GM23338 (cell line): ENCODE results near the gene SCUBE2. TPM values are rescaled to one million over a fixed set of nuclear protein-coding genes. Genes with fewer than 3 reads are reported as not detected.

ENCODE experiments used
- ATAC-seq: fragments of 200-7000 bp; cut with Tn5 transposase; 3 replicates; pipeline ENCODE4 v1.9.1; 2020
- DNase-seq: peaks from one replicate; pipeline ENCODE4 v3.0.0-alpha.2; 2015; ENCODE audit warnings: low spot score
- H2AFZ ChIP-seq: fragments of 200-600 bp; sonication (generic); 2 replicates; pipeline ENCODE4 v1.8.0; 2016; ENCODE audit warnings: antibody characterized with exemption, mild to moderate bottlenecking, moderate library complexity
- H3F3A ChIP-seq: fragments of 200-600 bp; sonication (generic); replicated peaks from 2 replicates; pipeline ENCODE4 v1.8.0; 2017; ENCODE audit warnings: antibody characterized with exemption, mixed run types, low read depth
- H3K27ac ChIP-seq: fragments of 200-600 bp; sonication (generic); 2 replicates; pipeline ENCODE4 v1.6.1; 2016; ENCODE audit warnings: low read depth
- H3K27me3 ChIP-seq: fragments of 200-600 bp; sonication (generic); 2 replicates; pipeline ENCODE4 v1.8.0; 2016; ENCODE audit warnings: mild to moderate bottlenecking, mixed run types, moderate library complexity; ENCODE audit not compliant: insufficient read depth
- H3K36me3 ChIP-seq: fragments of 200-600 bp; sonication (generic); 2 replicates; pipeline ENCODE4 v1.8.0; 2016; ENCODE audit warnings: mild to moderate bottlenecking; ENCODE audit not compliant: insufficient read depth
- H3K4me1 ChIP-seq: fragments of 200-600 bp; sonication (generic); 2 replicates; pipeline ENCODE4 v1.8.0; 2016; ENCODE audit warnings: mild to moderate bottlenecking, moderate library complexity; ENCODE audit not compliant: insufficient read depth
- H3K4me2 ChIP-seq: fragments of 200-600 bp; sonication (generic); 2 replicates; pipeline ENCODE4 v1.7.1; 2017; ENCODE audit warnings: mixed run types
- H3K4me3 ChIP-seq: fragments of 200-600 bp; sonication (generic); 2 replicates; pipeline ENCODE4 v1.6.1; 2016; ENCODE audit warnings: mixed run types
- H3K79me2 ChIP-seq: fragments of 200-600 bp; sonication (generic); replicated peaks from 2 replicates; pipeline ENCODE4 v1.8.0; 2017; ENCODE audit warnings: mild to moderate bottlenecking; ENCODE audit not compliant: insufficient read depth
- H3K9me2 ChIP-seq: fragments of 200-600 bp; sonication (generic); 2 replicates; pipeline ENCODE4 v1.8.0; 2017; ENCODE audit not compliant: insufficient read depth
- H4K20me1 ChIP-seq: fragments of 200-600 bp; sonication (generic); replicated peaks from 2 replicates; pipeline ENCODE4 v1.8.0; 2017; ENCODE audit warnings: mild to moderate bottlenecking; ENCODE audit not compliant: insufficient read depth
- H3K27ac Mint-ChIP-seq: 2 replicates; pipeline ENCODE4 v1.8.0; 2020; ENCODE audit warnings: inconsistent platforms, mild to moderate bottlenecking, moderate library complexity, mixed read lengths
- H3K27me3 Mint-ChIP-seq: 3 replicates; pipeline ENCODE4 v1.8.0; 2022; ENCODE audit warnings: low read depth, mild to moderate bottlenecking, moderate library complexity, mixed read lengths, inconsistent platforms; ENCODE audit not compliant: insufficient read depth, poor library complexity
- H3K36me3 Mint-ChIP-seq: 3 replicates; pipeline ENCODE4 v1.8.0; 2021; ENCODE audit warnings: low read depth, mild to moderate bottlenecking, inconsistent platforms, moderate library complexity, mixed read lengths
- H3K4me1 Mint-ChIP-seq: 3 replicates; pipeline ENCODE4 v1.8.0; 2020; ENCODE audit warnings: mild to moderate bottlenecking, inconsistent platforms, mixed read lengths
- H3K4me3 Mint-ChIP-seq: 3 replicates; pipeline ENCODE4 v1.8.0; 2021; ENCODE audit warnings: moderate library complexity, mild to moderate bottlenecking, inconsistent platforms, mixed read lengths
- H3K9me3 Mint-ChIP-seq: 3 replicates; pipeline ENCODE4 v1.8.0; 2020; ENCODE audit warnings: moderate library complexity, mild to moderate bottlenecking, inconsistent platforms, mixed read lengths
- ETS1 ChIP-seq: IDR thresholded peaks from 2 replicates; pipeline ENCODE4 v1.6.1; 2016; ENCODE audit warnings: antibody characterized with exemption
- EZH2 ChIP-seq: fragments of 200-600 bp; sonication (generic); IDR thresholded peaks from one replicate; pipeline ENCODE4 v1.8.0; 2017; ENCODE audit warnings: antibody characterized with exemption, mild to moderate bottlenecking, low read depth; ENCODE audit not compliant: unreplicated experiment
- EZH2phosphoT487 ChIP-seq: fragments of 200-600 bp; sonication (generic); IDR thresholded peaks from one replicate; pipeline ENCODE4 v1.8.1; 2018; ENCODE audit warnings: antibody characterized with exemption; ENCODE audit not compliant: unreplicated experiment
- JUNB ChIP-seq: IDR thresholded peaks from one replicate; pipeline ENCODE4 v1.6.1; 2016; ENCODE audit warnings: antibody characterized with exemption; ENCODE audit not compliant: unreplicated experiment
- NANOG ChIP-seq: IDR thresholded peaks from 2 replicates; pipeline ENCODE4 v1.6.1; 2016; ENCODE audit warnings: antibody characterized with exemption, borderline replicate concordance
- POLR2AphosphoS5 ChIP-seq: IDR thresholded peaks from 2 replicates; pipeline ENCODE4 v1.6.1; 2016; ENCODE audit warnings: antibody characterized with exemption, low read depth
- REST ChIP-seq: IDR thresholded peaks from one replicate; pipeline ENCODE4 v1.6.1; 2018; ENCODE audit warnings: antibody characterized with exemption; ENCODE audit not compliant: unreplicated experiment
- STAT1 ChIP-seq: IDR thresholded peaks from one replicate; pipeline ENCODE4 v1.6.1; 2016; ENCODE audit warnings: antibody characterized with exemption; ENCODE audit not compliant: unreplicated experiment
- ZNF331 ChIP-seq: fragments of 250-450 bp; sonication (Bioruptor Pico); IDR thresholded peaks from 2 replicates; pipeline ENCODE4 v1.5.0; 2020; ENCODE audit warnings: low read depth, mild to moderate bottlenecking, moderate library complexity
- ZNF462 ChIP-seq: fragments of 250-450 bp; sonication (Bioruptor Pico); IDR thresholded peaks from 2 replicates; pipeline ENCODE4 v1.5.0; 2020; ENCODE audit warnings: mild to moderate bottlenecking, moderate library complexity
- polyA plus RNA-seq: library from polyadenylated mRNA; unstranded; fragments of >200 nt; fragmentation: Nextera tagmentation; extraction: Ambion mirVana; gene quantifications from 2 replicates; pipeline ENCODE4 v1.2.1, GENCODE V29; 2016
- total RNA-seq: library from RNA; depleted of rRNA; stranded (reverse); fragments of >200 nt; shearing (Covaris generic); gene quantifications from 2 replicates; pipeline ENCODE4 v1.2.3, GENCODE V29; 2014

Gene SCUBE2
- total and polyA plus RNA-seq, 2 experiments from 2014 or later, result 0.47 to 0.63 TPM

- no peaks in the 10 kb centered on the region for H3K27me3 ChIP-seq
- H3K79me2 ChIP-seq, result no peaks in the 10 kb centered on the region
- no peak for TF ChIP-seq ZNF331 (CRISPR knock-in tag)
- Mint-ChIP-seq H3K4me1 (no peaks in the 10 kb centered on the region), H3K27me3 (peaks cover 2% of the 10 kb centered on the region), H3K27ac (no peak overlapping the region), H3K36me3 (no peaks in the 10 kb centered on the region), H3K9me3 (no peaks in the 10 kb centered on the region), H3K4me3 (no peak overlapping the region)
- H2AFZ ChIP-seq, result no peak overlapping the region
- no peaks in the 10 kb centered on the region for H3K4me1 ChIP-seq
- no peak for ATAC-seq
- no peak for DNase-seq
- H3K9me2 ChIP-seq, result no peaks in the 10 kb centered on the region
- H3K27ac ChIP-seq, result no peak overlapping the region
- H3F3A ChIP-seq, result no peaks in the 10 kb centered on the region
- no peak overlapping the region for H3K4me3 ChIP-seq
- H3K4me2 ChIP-seq, result no peak overlapping the region
- H4K20me1 ChIP-seq, result no peaks in the 10 kb centered on the region
- no peaks in the 10 kb centered on the region for H3K36me3 ChIP-seq
These were observed 13.2 kb upstream of the SCUBE2 start for GRCh38 chr11:9104580-9104979.

- ATAC-seq (no peak), DNase-seq (no peak)
- Histone ChIP-seq H3K4me2 (no peak overlapping the region), H3K27me3 (no peaks in the 10 kb centered on the region), H2AFZ (no peak overlapping the region), H4K20me1 (no peaks in the 10 kb centered on the region), H3F3A (no peaks in the 10 kb centered on the region), H3K27ac (no peak overlapping the region), H3K4me1 (no peaks in the 10 kb centered on the region), H3K4me3 (no peak overlapping the region), H3K9me2 (no peaks in the 10 kb centered on the region), H3K79me2 (no peaks in the 10 kb centered on the region), H3K36me3 (no peaks in the 10 kb centered on the region)
- H3K27ac Mint-ChIP-seq, result no peak overlapping the region
- no peaks in the 10 kb centered on the region for H3K4me1 Mint-ChIP-seq
- H3K36me3 Mint-ChIP-seq, result no peaks in the 10 kb centered on the region
- no peak overlapping the region for H3K4me3 Mint-ChIP-seq
- H3K9me3 Mint-ChIP-seq, result no peaks in the 10 kb centered on the region
- peaks cover 2% of the 10 kb centered on the region for H3K27me3 Mint-ChIP-seq
- TF ChIP-seq JUNB, result no peak
- TF ChIP-seq POLR2AphosphoS5, result no peak
- no peak for TF ChIP-seq EZH2
- TF ChIP-seq STAT1, result no peak
- no peak for TF ChIP-seq ETS1
- TF ChIP-seq REST, result no peak
- no peak for TF ChIP-seq NANOG
- no peak for TF ChIP-seq ZNF462 (CRISPR knock-in tag)
- TF ChIP-seq EZH2phosphoT487, result no peak
- no peak for TF ChIP-seq ZNF331 (CRISPR knock-in tag)
These were observed 12.3 kb upstream of the SCUBE2 start for GRCh38 chr11:9103542-9104276.
